Panc1 (cell line): ENCODE data around the gene GRIFIN. TPM values are rescaled to one million over a fixed set of nuclear protein-coding genes. Genes with fewer than 3 reads are reported as not detected.

Source experiments
- ATAC-seq: fragments of 200-7000 bp; cut with Tn5 transposase; 2 replicates; pipeline ENCODE4 v1.9.1; 2020; ENCODE audit warnings: mild to moderate bottlenecking, moderate library complexity
- BruUV-seq: library from RNA; stranded (reverse); fragments of 400-500 nt; replicated peaks from 2 replicates; lab custom pipeline; 2021; lab: Mats Ljungman, UMichigan
- CTCF ChIA-PET: fragments of 300-600 bp; sonication (Branson Sonifier 250); formaldehyde crosslinking; loops from one replicate; lab custom pipeline; 2022; ENCODE audit warnings: antibody characterized with exemption; lab: Charles Lee
- POLR2A ChIA-PET: fragments of 300-600 bp; sonication (Branson Sonifier 250); formaldehyde crosslinking; loops from one replicate; lab custom pipeline; 2022; ENCODE audit warnings: antibody characterized with exemption; lab: Charles Lee
- DNase-seq: peaks from one replicate; pipeline ENCODE4 v3.0.0-alpha.2; 2010; ENCODE audit warnings: low read depth, low spot score
- H3K27ac ChIP-seq: 2 replicates; pipeline ENCODE4 v1.5.1; 2011; ENCODE audit warnings: mild to moderate bottlenecking, low read length, inconsistent platforms
- H3K27me3 ChIP-seq: fragments of 200-500 bp; sonication (Bioruptor generic); 2 replicates; pipeline ENCODE4 v1.6.0; 2014; ENCODE audit warnings: low read length, inconsistent platforms; ENCODE audit not compliant: control insufficient read depth, insufficient read depth
- H3K36me3 ChIP-seq: fragments of 200-500 bp; sonication (Bioruptor generic); 2 replicates; pipeline ENCODE4 v1.5.1; 2014; ENCODE audit warnings: inconsistent platforms, mild to moderate bottlenecking, low read length, moderate library complexity; ENCODE audit not compliant: control insufficient read depth, insufficient read depth
- H3K4me1 ChIP-seq: 2 replicates; pipeline ENCODE4 v1.5.1; 2011; ENCODE audit warnings: inconsistent platforms, mild to moderate bottlenecking, low read length, moderate library complexity; ENCODE audit not compliant: control insufficient read depth, insufficient read depth
- H3K4me3 ChIP-seq, 2 experiments: 2 replicates each; pipeline ENCODE4 v1.5.1; 2011 to 2012; ENCODE audit warnings: low read depth in 2 of 2, low read length in 2 of 2, mild to moderate bottlenecking in 2 of 2, inconsistent platforms in 1 of 2, moderate library complexity in 1 of 2
- H3K9me3 ChIP-seq: fragments of 200-500 bp; sonication (Bioruptor generic); 2 replicates; pipeline ENCODE4 v1.5.1; 2014; ENCODE audit warnings: low read depth, mild to moderate bottlenecking, inconsistent platforms, low read length, moderate library complexity; ENCODE audit not compliant: control insufficient read depth, insufficient read depth
- POLR2AphosphoS5 ChIP-seq: IDR thresholded peaks from 2 replicates; pipeline ENCODE4 v1.6.1; 2012; ENCODE audit warnings: mild to moderate bottlenecking, low read depth, low read length, moderate library complexity
- SIN3A ChIP-seq: IDR thresholded peaks from 2 replicates; pipeline ENCODE4 v1.6.1; 2012; ENCODE audit warnings: low read depth, mild to moderate bottlenecking, low read length, moderate library complexity, borderline replicate concordance; ENCODE audit not compliant: insufficient read depth
- TCF7L2 ChIP-seq: IDR thresholded peaks from 2 replicates; pipeline ENCODE4 v1.6.1; 2011; ENCODE audit warnings: mild to moderate bottlenecking, low read depth, low read length, inconsistent platforms
- in situ Hi-C: cut with HindIII; loops from 2 replicates; pipeline ENCODE4 v1.10.0; 2016; ENCODE audit warnings: low sequenced_read_pairs, low pct_unique_long_range_greater_than_20kb
- intact Hi-C: fragments of 100-400 bp; cut with micrococcal nuclease; formaldehyde crosslinking; loops from one replicate; pipeline ENCODE4 v1.10.0; 2022; ENCODE audit not compliant: unreplicated experiment
- total RNA-seq: library from RNA; stranded (reverse); gene quantifications from one replicate; pipeline ENCODE4 v1.2.1, GENCODE V29; 2021; ENCODE audit not compliant: unreplicated experiment
- TF ChIP-seq, protein P1 (sequence below): fragments of 450-650 bp; IDR thresholded peaks from 2 replicates; pipeline ENCODE4 v1.5.1; 2017; ENCODE audit warnings: mild to moderate bottlenecking
- TF ChIP-seq, protein P2 (sequence below), 2 experiments: IDR thresholded peaks; 2 replicates each; pipeline ENCODE4 v1.6.1; 2011 to 2012; ENCODE audit warnings: low read depth in 2 of 2, control low read depth in 1 of 2, low read length in 1 of 2, mild to moderate bottlenecking in 1 of 2, moderate library complexity in 1 of 2; ENCODE audit not compliant: insufficient read depth in 1 of 2

GRIFIN gene
- total RNA-seq, 1 experiment from 2014 or later, result not detected

DNA sequence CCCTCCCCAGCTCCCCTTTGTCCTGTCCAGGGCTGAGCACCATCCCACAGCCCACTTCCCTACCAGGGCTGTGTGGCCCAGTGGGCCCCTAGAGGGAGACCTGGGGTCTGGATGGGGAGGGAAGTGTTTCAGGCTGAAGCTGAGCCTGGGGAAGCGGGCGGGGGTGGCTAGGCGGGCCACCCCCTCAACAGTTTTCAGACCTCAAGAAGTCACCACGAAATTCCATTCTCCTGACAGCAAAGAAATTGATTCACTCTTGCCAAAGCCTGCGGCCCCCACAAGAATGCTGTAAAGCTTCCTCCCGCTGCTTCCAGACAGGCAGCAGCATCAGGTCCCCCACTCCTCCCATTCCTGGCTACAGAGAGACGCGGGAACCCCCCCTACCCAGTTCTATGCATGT lies 40.8 kb upstream of the GRIFIN start:
- H3K9me3 ChIP-seq, result no peaks in the 10 kb centered on the region
- CTCF ChIA-PET, result interaction anchor here (0.9 kb wide), 1 partner anchor 33 kb away, joined by 3 read pairs; no protein-coding TSS in a partner anchor
- no peak overlapping the region for H3K4me3 ChIP-seq
- DNase-seq (no peak), ATAC-seq (no peak)
- H3K36me3 ChIP-seq, result no peaks in the 10 kb centered on the region
- peaks cover 45% of the 10 kb centered on the region for H3K4me1 ChIP-seq
- H3K27me3 ChIP-seq, result no peaks in the 10 kb centered on the region
- POLR2A ChIA-PET, result interaction anchor here (0.6 kb wide), 1 partner anchor 18 kb away, joined by 4 read pairs; no protein-coding TSS in a partner anchor
- TF ChIP-seq, protein P1, sequence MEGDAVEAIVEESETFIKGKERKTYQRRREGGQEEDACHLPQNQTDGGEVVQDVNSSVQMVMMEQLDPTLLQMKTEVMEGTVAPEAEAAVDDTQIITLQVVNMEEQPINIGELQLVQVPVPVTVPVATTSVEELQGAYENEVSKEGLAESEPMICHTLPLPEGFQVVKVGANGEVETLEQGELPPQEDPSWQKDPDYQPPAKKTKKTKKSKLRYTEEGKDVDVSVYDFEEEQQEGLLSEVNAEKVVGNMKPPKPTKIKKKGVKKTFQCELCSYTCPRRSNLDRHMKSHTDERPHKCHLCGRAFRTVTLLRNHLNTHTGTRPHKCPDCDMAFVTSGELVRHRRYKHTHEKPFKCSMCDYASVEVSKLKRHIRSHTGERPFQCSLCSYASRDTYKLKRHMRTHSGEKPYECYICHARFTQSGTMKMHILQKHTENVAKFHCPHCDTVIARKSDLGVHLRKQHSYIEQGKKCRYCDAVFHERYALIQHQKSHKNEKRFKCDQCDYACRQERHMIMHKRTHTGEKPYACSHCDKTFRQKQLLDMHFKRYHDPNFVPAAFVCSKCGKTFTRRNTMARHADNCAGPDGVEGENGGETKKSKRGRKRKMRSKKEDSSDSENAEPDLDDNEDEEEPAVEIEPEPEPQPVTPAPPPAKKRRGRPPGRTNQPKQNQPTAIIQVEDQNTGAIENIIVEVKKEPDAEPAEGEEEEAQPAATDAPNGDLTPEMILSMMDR, result no peak
- TF ChIP-seq, protein P2, sequence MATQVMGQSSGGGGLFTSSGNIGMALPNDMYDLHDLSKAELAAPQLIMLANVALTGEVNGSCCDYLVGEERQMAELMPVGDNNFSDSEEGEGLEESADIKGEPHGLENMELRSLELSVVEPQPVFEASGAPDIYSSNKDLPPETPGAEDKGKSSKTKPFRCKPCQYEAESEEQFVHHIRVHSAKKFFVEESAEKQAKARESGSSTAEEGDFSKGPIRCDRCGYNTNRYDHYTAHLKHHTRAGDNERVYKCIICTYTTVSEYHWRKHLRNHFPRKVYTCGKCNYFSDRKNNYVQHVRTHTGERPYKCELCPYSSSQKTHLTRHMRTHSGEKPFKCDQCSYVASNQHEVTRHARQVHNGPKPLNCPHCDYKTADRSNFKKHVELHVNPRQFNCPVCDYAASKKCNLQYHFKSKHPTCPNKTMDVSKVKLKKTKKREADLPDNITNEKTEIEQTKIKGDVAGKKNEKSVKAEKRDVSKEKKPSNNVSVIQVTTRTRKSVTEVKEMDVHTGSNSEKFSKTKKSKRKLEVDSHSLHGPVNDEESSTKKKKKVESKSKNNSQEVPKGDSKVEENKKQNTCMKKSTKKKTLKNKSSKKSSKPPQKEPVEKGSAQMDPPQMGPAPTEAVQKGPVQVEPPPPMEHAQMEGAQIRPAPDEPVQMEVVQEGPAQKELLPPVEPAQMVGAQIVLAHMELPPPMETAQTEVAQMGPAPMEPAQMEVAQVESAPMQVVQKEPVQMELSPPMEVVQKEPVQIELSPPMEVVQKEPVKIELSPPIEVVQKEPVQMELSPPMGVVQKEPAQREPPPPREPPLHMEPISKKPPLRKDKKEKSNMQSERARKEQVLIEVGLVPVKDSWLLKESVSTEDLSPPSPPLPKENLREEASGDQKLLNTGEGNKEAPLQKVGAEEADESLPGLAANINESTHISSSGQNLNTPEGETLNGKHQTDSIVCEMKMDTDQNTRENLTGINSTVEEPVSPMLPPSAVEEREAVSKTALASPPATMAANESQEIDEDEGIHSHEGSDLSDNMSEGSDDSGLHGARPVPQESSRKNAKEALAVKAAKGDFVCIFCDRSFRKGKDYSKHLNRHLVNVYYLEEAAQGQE (IDR thresholded peaks at IDR 0.05; ENCODE audit: insufficient read depth in 1 of 2, low read depth in 2 of 2, low read length in 1 of 2), result no peak
- TF ChIP-seq POLR2AphosphoS5 (no peak), SIN3A (no peak), TCF7L2 (no peak)
- intact Hi-C loops, result no loop called here
- no TSS peak for BruUV-seq
- in situ Hi-C loops, result no loop called here
- H3K27ac ChIP-seq, result peak overlapping the region; percentile 48; the same call in 1 of the 2 replicates

GRCh38 chr7:2516194-2516555 lies 40.0 kb upstream of the GRIFIN start:
- in situ Hi-C loops, result no loop called here
- TF ChIP-seq SIN3A, result no peak
- no peak for TF ChIP-seq TCF7L2
- no peak for TF ChIP-seq POLR2AphosphoS5
- TF ChIP-seq, protein P2 (IDR thresholded peaks at IDR 0.05; ENCODE audit: insufficient read depth in 1 of 2, low read depth in 2 of 2, low read length in 1 of 2), result no peak
- TF ChIP-seq, protein P1, result no peak
- POLR2A ChIA-PET, result interaction anchor here (0.6 kb wide), 1 partner anchor 170 kb away, joined by 3 read pairs; no protein-coding TSS in a partner anchor
- Histone ChIP-seq H3K4me1 (peaks cover 48% of the 10 kb centered on the region), H3K9me3 (no peaks in the 10 kb centered on the region), H3K4me3 (no peak overlapping the region), H3K27ac (peak overlapping the region; percentile 48), H3K27me3 (no peaks in the 10 kb centered on the region), H3K36me3 (no peaks in the 10 kb centered on the region)
- intact Hi-C loops, result no loop called here
- BruUV-seq, result no TSS peak
- no peak for ATAC-seq
- DNase-seq, result no peak
- CTCF ChIA-PET, result interaction anchor here (0.6 kb wide), 1 partner anchor 784 kb away, joined by 3 read pairs; no protein-coding TSS in a partner anchor
